ENCODE data around the gene CRYGD.

CRYGD gene

GRCh38 chr2:208077276-208077675 is 47.0 kb downstream of the CRYGD start:
- no peak for FAIRE-seq

GRCh38 chr2:208074610-208075356 is 49.5 kb downstream of the CRYGD start:
- no peak for FAIRE-seq

- no peak for FAIRE-seq
Observed at GRCh38 chr2:208072250-208072892, 52.0 kb downstream of the CRYGD start.

All from colon (tissue), 2 donors.